ENCODE data around the gene GATA5.

The GATA5 gene

DNA sequence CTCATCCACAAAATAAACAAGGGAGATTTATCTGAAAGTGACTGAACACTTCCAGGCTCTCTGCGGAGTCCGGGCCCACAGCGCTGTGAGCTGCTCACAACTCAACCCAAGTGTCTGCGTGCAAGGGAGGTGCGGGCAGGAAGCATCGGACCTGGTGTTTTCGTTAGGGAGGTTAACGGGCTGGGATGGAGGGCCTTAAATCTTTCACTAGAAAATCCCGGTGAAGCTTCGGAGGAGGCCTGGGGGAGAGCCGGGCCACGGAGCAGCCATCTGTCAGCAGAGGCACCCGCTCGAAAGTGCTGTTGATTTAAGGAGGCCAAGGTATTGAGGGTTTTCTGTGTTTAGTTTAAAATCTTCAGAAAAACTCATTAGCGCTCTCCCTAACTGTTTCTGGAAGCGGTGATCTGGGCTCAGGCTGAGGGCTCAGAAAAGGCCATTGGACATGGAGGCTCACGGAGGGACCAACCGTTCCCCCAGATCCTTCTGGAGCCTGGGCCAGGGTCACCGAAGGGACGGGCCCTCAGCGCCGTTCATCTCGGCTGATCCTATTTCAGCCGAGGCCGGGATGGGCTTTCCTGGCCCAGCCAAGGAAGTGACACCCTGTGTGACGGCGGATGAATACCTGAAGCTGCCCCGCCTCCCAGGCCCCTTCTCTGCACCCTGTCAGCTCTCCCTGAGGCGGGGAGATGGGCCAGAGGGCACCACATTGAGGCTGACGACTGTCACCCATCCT, 20.7 kb downstream of the GATA5 start:
- no peak for DNase-seq (ENCODE audit: low spot score)

GRCh38 chr20:62453186-62453808, 22.5 kb downstream of the GATA5 start:
- DNase-seq (ENCODE audit: low spot score) = no peak

DNA sequence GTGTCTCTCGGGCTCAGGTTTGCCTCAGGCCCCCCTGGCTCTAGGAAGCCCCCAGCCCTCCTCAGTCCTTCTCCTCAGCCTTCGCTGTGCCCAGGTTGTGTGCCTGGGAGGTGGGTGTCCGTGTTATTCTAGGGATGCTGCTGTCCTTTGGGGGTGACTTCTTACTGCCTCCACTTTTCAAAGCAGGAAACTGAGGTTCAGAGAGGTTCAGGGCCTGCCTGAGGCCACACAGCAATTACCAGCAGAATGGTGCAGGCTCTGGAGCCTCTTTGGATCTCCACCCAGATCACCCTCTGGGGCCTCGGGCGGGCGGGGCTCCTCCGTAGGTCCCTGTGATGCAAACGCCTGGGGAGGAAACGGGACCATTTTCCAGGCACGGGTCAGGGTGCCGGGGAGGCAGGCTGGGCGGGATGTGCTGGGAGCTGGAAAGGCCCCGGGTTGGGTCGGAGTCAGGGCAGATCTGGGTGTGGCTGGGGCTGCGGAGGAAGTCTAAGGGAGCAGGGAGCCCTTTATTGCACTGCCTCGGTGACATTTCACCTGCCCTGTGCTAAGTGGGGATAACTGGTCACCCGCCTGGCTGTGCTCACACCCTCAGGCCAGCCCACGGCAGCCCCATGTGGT, 23.2 kb downstream of the GATA5 start:
- no peak for DNase-seq (ENCODE audit: low spot score)

GRCh38 chr20:62451970-62452369, 23.8 kb downstream of the GATA5 start:
- no peak for DNase-seq (ENCODE audit: low spot score)

DNA sequence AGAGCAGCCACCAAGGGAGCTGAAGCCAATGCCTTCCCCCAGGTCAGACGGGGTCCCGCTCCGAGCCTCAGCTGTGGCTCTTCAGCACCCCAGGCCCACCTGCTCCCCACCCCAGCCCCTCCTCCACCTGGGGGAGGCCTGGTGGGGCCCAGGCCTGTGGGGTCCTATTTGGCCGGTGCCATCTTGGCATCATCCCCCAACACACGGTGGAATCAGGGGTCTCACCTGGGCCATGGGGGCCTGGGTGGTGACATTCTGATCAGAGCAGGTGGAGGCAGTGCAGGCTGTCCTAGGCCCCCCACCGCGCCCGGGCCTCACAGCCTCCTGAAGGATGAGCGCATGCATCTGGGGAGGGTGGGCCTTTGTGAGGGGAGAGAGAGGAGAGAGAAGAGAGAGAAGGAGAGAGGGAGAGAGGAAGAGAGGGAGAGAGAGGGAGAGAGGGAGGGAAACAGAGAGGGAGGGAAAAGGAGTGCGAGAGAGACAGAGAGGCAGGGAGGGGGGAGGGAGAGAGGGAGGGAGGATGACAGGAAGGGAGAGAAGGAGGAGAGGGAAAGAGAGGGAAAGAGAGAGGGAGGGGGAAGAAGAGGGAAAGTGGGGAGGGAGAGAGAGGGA, 24.5 kb downstream of the GATA5 start:
- DNase-seq (ENCODE audit: low spot score) = no peak

- DNase-seq (ENCODE audit: low spot score) = no peak
These were observed 25.7 kb downstream of the GATA5 start for GRCh38 chr20:62449951-62450691.

- no peak for DNase-seq (ENCODE audit: low spot score)
These were observed 27.0 kb downstream of the GATA5 start for GRCh38 chr20:62448788-62449187.

- no peak for DNase-seq (ENCODE audit: low spot score)
These were observed 27.8 kb downstream of the GATA5 start for GRCh38 chr20:62448038-62448437.

DNA sequence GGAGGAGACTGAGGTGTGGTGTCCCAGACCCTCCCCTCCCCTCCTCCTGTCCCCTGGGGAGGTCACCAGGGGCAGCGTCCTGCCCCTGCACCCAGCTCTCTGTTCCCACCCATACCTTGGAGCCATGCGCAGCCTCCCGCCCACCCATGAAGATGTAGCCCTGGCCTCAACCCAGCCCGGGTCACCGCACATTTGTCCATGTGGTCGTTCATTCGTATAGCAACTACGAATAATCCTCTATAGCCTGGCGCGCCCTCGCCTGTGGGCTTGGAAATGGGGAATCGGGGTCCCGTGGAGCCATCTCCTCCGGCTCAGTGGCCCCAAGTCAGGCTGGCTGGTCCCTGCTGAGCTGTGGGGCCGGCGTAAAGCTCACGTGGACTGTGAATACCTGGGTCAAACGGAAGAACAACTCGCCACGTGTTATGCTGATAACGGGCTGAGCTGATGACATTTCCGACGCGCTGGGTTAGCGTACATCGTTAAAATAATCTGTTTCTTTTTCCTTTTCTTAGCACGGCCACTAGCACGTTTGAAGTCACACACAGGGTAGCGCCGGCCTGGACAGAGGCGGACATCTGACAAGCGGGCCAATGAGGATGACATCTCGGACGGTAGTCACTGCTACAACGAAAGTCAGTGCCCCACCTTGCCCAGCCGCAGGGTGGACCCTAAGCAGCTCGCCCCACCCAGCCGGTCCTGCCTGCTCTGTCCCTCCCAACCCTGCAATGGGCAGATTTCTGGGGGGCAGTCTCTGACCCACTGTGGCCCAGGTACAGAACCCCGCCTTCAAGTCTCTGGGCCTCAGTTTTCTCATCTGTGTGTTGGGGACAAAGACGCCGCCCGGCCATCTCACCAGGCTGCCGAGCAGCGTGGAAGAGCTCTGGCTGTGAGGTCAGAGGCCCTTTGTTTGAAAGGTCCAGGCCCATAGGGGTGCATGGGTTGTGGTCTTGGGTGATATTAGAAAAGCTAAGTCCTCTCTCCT, 28.6 kb downstream of the GATA5 start:
- no peak for DNase-seq (ENCODE audit: low spot score)

- DNase-seq (ENCODE audit: low spot score) = no peak
These were observed 29.3 kb downstream of the GATA5 start for GRCh38 chr20:62446481-62446880.

DNA sequence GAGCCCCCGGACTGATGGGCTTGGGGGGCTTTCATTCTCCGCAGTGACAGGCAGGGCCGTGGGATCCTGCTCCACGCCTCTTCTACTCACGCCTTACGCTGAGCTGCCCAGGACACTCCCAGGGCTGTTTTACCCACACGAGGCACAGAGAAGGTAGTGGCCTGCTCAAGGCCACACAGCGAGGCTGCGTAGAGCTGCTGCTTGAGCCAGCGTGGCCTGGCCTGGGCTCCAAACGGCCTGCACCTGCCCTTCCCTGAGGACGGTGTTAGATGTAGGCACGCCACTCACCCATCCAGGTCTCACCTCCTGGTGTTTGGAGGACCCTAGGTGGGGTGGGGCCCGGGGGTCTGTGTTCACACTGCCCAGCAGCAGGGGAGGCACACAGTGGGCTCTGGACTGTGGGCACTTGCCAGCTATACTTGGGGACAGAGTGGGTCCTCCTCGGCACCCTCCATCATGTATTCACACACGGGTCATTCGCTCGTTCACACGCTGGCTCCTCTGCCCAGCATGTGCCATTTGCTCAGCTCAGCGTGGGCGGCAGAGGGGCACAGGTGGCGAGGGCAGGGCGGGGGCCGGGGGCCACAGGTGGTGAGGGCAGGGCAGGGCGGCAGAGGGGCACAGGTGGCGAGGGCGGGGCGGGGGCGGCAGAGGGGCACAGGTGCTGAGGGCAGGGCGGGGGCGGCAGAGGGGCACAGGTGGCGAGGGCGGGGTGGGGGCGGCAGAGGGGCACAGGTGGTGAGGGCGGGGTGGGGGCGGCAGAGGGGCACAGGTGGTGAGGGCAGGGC, 30.0 kb downstream of the GATA5 start:
- DNase-seq (ENCODE audit: low spot score) = no peak

- DNase-seq (ENCODE audit: low spot score) = no peak
These were observed 31.5 kb downstream of the GATA5 start for GRCh38 chr20:62444286-62444685.

DNA sequence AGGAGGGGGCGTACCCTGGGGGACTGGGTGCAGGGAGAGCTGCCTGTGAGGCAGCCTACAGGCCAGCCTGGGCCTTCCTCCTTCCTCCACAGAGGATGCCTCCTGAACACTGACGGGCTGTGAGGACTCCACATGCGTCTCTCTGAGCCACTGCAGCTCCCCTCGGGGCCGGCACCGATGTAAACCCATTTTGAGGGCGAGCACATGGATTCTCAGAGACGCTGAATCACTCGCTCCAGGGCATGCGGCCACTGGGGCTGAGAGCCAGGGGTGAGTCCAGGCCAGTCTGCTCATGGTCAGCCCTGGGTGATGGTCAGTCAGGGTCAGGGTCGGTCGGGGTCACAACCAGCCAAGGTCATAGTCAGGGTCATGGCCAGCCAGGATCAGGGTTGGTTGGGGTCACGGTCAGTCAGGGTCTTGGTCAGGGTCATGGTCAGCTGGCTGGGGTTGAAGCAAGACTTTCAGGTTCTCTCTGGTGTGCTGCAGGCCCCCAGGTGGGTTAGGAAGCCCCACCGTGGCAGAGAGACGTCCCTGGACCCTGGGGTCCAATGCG, 33.7 kb downstream of the GATA5 start:
- DNase-seq (ENCODE audit: low spot score) = no peak

DNA sequence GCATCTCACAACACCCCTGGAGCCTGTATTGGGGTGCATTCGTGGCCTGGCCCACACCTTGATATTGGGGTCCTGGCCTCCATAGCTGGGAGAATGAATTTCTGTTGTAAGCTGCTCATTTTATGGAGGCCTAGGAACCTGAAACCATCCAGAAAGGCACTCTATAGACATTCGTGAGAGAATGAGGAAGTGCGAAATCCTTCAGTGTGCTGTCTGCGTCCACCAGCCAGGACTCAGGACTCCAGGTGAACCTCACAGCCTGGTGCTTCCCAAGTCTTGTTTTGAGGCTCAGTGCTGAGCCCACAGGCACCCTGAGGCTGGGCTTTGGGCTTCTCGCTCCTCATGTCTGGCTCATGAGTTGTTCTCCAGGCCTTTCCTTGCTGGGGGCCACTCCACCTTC, 36.6 kb downstream of the GATA5 start:
- no peak for DNase-seq (ENCODE audit: low spot score)

GRCh38 chr20:62437927-62438326, 37.9 kb downstream of the GATA5 start:
- DNase-seq (ENCODE audit: low spot score) = no peak

- DNase-seq (ENCODE audit: low spot score) = no peak
These were observed 38.3 kb downstream of the GATA5 start for GRCh38 chr20:62437496-62437895.

DNA sequence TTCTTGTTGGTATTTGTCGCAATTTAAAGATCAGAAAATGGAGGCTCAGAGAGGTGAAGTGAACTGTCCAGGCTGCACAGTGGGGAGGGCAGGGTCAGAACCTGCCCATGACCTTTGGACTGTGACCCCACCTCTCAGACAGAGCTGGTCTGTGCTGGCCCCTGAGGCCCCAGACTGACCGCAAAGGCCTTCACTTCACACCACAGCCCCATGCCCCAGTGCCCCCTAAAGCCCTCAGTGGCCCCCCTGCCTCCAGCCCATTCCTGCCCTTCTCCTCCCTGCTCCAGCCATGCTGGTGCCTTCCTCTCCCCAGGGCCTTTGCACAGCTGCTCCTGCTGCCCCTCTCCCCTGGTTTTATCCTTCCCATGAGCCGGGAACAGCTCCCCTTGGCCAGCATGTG, 39.1 kb downstream of the GATA5 start:
- DNase-seq (ENCODE audit: low spot score) = no peak

DNA sequence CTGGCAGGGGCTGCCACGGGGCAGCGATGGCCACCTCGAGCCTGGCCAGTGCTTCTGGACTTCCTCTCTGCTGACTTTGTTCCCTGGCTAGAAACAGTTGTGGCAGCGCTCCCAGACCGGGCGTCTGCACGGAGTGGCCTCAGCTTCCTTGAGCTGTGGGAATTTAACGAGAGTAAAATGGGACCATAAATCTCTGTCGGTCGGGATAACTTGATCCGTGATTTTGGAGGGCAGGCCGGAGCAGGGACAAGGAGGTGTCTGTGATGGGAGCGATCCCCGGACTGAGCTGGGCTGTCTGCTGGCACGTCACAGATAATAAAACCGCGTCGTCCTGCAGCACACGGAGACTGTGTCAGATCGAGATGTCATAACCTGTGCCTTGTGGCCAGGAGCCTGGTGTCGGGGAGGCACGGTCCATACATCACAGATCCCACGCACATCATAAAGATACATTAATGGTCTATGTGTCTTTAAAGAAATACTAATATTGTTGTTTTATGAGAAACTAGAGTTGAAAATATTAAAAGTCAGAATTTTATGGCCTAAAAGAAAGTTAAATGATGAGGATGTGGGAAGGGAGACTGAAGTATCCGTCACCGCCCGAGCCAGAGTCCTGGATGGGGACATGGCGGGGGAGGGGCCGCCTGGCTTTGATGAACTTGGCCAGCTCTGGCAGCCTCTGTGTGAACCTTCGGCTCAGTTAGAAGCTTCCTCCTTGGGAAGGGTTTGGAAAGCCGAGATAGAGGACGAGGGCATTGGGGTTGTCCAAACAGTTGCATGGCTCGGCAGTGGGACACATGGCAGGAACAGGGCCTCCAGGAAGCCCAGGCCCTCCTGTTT, 41.9 kb downstream of the GATA5 start:
- DNase-seq (ENCODE audit: low spot score) = no peak

GRCh38 chr20:62430866-62431447, 44.8 kb downstream of the GATA5 start:
- DNase-seq (ENCODE audit: low spot score) = no peak
